ENCODE results near the gene CAMK1.

GRCh38 chr3:9749645-9750555 is 19.8 kb downstream of the CAMK1 start, which contains the start of gene OGG1:
- TF ChIP-seq, protein P1, sequence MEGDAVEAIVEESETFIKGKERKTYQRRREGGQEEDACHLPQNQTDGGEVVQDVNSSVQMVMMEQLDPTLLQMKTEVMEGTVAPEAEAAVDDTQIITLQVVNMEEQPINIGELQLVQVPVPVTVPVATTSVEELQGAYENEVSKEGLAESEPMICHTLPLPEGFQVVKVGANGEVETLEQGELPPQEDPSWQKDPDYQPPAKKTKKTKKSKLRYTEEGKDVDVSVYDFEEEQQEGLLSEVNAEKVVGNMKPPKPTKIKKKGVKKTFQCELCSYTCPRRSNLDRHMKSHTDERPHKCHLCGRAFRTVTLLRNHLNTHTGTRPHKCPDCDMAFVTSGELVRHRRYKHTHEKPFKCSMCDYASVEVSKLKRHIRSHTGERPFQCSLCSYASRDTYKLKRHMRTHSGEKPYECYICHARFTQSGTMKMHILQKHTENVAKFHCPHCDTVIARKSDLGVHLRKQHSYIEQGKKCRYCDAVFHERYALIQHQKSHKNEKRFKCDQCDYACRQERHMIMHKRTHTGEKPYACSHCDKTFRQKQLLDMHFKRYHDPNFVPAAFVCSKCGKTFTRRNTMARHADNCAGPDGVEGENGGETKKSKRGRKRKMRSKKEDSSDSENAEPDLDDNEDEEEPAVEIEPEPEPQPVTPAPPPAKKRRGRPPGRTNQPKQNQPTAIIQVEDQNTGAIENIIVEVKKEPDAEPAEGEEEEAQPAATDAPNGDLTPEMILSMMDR (IDR thresholded peaks at IDR 0.05 in 2 of 3, conservative IDR thresholded peaks at IDR 0.05 in 1 of 3; ENCODE audit: borderline replicate concordance in 1 of 3, insufficient read depth in 1 of 3, low read depth in 2 of 3, low read length in 2 of 3) = no peak
- TF ChIP-seq TCF7L2 (IDR thresholded peaks at IDR 0.05; ENCODE audit: borderline replicate concordance, extremely low read depth, insufficient read depth, insufficient read length) = peak; percentile 67
- no peak for TF ChIP-seq SRF (IDR thresholded peaks at IDR 0.05; ENCODE audit: low read depth)
- TF ChIP-seq POLR2A (IDR thresholded peaks at IDR 0.05; ENCODE audit: borderline replicate concordance, extremely low read depth, insufficient read depth, insufficient read length) = peak; percentile 45
- no peak for TF ChIP-seq RAD21 (IDR thresholded peaks at IDR 0.05; ENCODE audit: low read depth)
- TF ChIP-seq ZBTB33 (IDR thresholded peaks at IDR 0.05; ENCODE audit: extremely low read depth, insufficient replicate concordance, low read length) = peak; percentile 9
- TF ChIP-seq EZH2 (IDR thresholded peaks at IDR 0.05) = no peak
- no peak for TF ChIP-seq ZNF274 (IDR thresholded peaks at IDR 0.05; ENCODE audit: low read depth, low read length)
- no peak for TF ChIP-seq FOSL1 (IDR thresholded peaks at IDR 0.05; ENCODE audit: low read depth)
- no peak for TF ChIP-seq JUND (IDR thresholded peaks at IDR 0.05)
- TF ChIP-seq CEBPB (IDR thresholded peaks at IDR 0.05; ENCODE audit: low read depth) = no peak
